ENCODE measurements around the gene RAB11A. TPM values are rescaled to one million over a fixed set of nuclear protein-coding genes. Genes with fewer than 3 reads are reported as not detected.

The RAB11A gene
- total and polyA plus RNA-seq, 9 donors: 129 to 159 (median 142) TPM

DNA sequence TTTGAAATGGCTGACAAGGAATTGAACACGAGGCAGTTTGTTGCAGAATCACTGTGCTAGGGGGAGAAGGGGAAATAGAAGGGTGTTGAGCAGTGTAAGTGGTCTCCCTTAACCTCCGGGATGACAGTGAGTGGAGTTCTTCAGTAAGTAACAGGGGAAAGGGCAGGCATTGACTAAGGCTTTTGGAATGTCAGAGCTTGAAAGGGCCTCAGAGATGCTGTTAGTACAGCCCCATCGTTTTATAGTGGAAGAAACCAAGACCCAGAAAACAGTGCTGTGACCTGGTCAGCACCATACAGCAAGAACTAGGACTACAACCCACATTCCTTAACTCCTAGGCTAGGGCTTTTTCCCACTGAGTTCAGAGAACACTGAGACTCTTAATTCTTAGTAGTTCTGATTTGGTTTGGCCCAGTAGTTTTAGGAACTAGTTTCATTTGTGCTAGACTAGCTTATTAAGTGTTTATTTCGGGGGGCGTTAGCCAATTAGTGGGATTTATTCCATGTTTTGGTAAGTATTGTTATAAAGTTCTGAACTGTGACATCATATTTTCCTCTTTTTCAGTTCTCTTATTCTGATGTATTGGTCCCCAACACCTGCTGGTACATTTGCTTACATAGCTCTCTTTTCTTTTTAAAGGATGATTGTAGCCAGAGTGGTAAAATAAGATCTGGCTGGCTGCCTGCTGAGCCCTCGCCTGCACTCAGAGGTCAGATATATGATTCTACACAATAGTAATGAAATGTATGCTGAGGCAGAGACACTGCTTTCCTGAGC is 34.2 kb downstream of the RAB11A start:
- H3K9me3 ChIP-seq (replicated peaks; ENCODE audit: control insufficient read depth, low read depth, low read length): no peaks in the 10 kb centered on the region
- no peak overlapping the region for H3K4me3 ChIP-seq (ENCODE audit: low read length)
- H3K4me1 ChIP-seq (ENCODE audit: control insufficient read depth, insufficient read depth, low read length): no peaks in the 10 kb centered on the region
- WGBS (ENCODE audit: insufficient coverage): 91% methylated on average over 2 of the region's 6 CpGs
- no peak overlapping the region for H3K27ac ChIP-seq (ENCODE audit: low read length)
- DNase-seq: no peak
- peaks cover 47% of the 10 kb centered on the region for H3K36me3 ChIP-seq (ENCODE audit: control insufficient read depth, insufficient read depth, low read length)
- no peaks in the 10 kb centered on the region for H3K27me3 ChIP-seq (ENCODE audit: control insufficient read depth, insufficient read depth, low read length)

DNA sequence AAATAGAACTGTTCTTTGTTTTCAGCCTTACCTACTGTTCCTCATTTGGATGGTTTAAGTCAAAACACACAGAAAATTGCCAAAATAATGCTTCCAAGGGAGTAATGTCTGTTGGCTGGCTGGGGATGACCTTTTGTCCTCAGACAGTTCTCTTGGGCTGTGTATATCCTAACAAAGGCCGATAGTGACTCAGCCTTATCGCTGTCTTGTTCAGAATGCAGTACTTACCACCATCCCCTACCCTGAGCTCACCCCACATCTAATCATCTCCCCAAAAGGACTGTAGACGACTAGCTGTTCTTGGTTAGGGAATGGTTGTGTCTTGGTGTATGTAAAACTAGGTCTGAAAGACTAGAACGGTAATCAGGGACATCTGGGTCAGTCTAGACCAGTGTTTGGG is 35.0 kb downstream of the RAB11A start:
- 45% methylated on average over 2 of the region's 4 CpGs for WGBS (ENCODE audit: insufficient coverage)
- H3K4me3 ChIP-seq (ENCODE audit: low read length): no peak overlapping the region
- H3K4me1 ChIP-seq (ENCODE audit: control insufficient read depth, insufficient read depth, low read length): no peaks in the 10 kb centered on the region
- no peaks in the 10 kb centered on the region for H3K27me3 ChIP-seq (ENCODE audit: control insufficient read depth, insufficient read depth, low read length)
- no peak overlapping the region for H3K27ac ChIP-seq (ENCODE audit: low read length)
- H3K9me3 ChIP-seq (replicated peaks; ENCODE audit: control insufficient read depth, low read depth, low read length): no peaks in the 10 kb centered on the region
- H3K36me3 ChIP-seq (ENCODE audit: control insufficient read depth, insufficient read depth, low read length): peaks cover 41% of the 10 kb centered on the region
- DNase-seq: no peak

DNA sequence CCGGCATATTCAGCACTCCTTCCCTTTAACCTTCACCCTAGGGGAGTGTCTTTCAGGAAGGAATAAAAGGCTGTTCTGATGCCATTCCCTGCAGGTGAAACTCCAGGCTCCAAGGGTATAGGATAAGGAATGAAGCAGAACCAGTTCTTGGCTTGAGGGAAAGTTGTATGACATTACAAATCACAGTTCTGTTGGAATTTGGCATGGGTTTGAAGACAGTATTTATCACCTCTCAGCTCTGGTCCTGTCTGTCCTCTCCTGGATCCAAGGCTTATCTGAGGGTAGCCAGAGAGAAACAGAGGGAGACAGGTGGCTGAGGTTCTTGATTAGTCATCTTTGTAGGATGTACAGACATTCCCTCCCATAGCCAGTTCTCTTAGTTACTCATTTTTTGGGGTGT is 37.1 kb downstream of the RAB11A start:
- no peak overlapping the region for H3K27ac ChIP-seq (ENCODE audit: low read length)
- H3K36me3 ChIP-seq (ENCODE audit: control insufficient read depth, insufficient read depth, low read length): peaks cover 44% of the 10 kb centered on the region
- H3K4me1 ChIP-seq (ENCODE audit: control insufficient read depth, insufficient read depth, low read length): no peaks in the 10 kb centered on the region
- H3K9me3 ChIP-seq (replicated peaks; ENCODE audit: control insufficient read depth, low read depth, low read length): no peaks in the 10 kb centered on the region
- H3K27me3 ChIP-seq (ENCODE audit: control insufficient read depth, insufficient read depth, low read length): no peaks in the 10 kb centered on the region
- H3K4me3 ChIP-seq (ENCODE audit: low read length): no peak overlapping the region
- no peak for DNase-seq
- WGBS (ENCODE audit: insufficient coverage): no CpG with 5 or more reads among the region's 1 CpG

DNA sequence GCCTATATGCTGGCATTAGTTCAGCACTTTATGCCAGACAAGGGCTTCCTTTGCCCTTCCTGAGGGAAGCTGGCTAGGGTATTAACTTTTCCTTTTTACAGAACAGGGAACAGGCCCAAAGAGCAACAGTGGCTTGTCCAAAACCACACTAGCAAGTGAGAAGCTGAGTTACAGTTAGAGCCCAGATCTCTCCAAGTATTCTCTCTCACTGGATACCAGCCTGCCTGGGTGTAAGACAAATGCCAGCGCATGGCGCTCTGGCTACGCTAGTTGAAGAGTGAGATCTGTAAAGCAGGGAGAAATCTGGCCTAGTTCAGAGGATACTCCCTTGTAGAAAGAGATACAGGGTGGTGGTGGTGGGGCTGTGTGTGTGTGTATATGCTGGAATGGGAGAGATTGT is 38.4 kb downstream of the RAB11A start:
- H3K4me3 ChIP-seq (ENCODE audit: low read length): no peak overlapping the region
- WGBS (ENCODE audit: insufficient coverage): 100% methylated on average over 3 of the region's 3 CpGs
- DNase-seq: no peak
- peaks cover 41% of the 10 kb centered on the region for H3K36me3 ChIP-seq (ENCODE audit: control insufficient read depth, insufficient read depth, low read length)
- no peaks in the 10 kb centered on the region for H3K4me1 ChIP-seq (ENCODE audit: control insufficient read depth, insufficient read depth, low read length)
- H3K9me3 ChIP-seq (replicated peaks; ENCODE audit: control insufficient read depth, low read depth, low read length): no peaks in the 10 kb centered on the region
- no peak overlapping the region for H3K27ac ChIP-seq (ENCODE audit: low read length)
- H3K27me3 ChIP-seq (ENCODE audit: control insufficient read depth, insufficient read depth, low read length): no peaks in the 10 kb centered on the region

DNA sequence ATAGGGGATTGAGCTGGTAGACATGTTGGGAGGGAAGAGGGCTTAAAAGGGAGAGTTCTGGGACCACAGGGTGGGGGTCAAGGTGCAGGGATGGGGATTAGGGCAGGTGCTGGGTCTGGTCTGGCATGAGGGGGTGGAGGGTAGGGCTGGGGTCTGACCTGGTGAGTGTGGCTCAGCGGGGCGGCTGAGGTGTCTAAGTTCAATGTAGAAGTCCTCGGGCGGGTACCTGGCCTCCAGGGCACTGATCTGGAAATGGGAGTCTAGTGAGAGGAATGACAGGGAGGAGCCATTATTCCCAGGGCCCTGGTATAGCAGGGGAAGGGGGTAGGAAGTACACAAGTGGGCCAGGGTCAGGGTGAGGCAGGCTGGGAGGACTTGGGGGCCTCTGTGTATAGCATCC is 39.6 kb downstream of the RAB11A start:
- Histone ChIP-seq H3K9me3 (replicated peaks; ENCODE audit: control insufficient read depth, low read depth, low read length) (no peaks in the 10 kb centered on the region), H3K4me3 (ENCODE audit: low read length) (no peak overlapping the region), H3K27ac (ENCODE audit: low read length) (no peak overlapping the region), H3K36me3 (ENCODE audit: control insufficient read depth, insufficient read depth, low read length) (peaks cover 36% of the 10 kb centered on the region), H3K4me1 (ENCODE audit: control insufficient read depth, insufficient read depth, low read length) (no peaks in the 10 kb centered on the region), H3K27me3 (ENCODE audit: control insufficient read depth, insufficient read depth, low read length) (no peaks in the 10 kb centered on the region)
- DNase-seq: no peak
- WGBS (ENCODE audit: insufficient coverage): 87% methylated on average over 4 of the region's 4 CpGs

DNA sequence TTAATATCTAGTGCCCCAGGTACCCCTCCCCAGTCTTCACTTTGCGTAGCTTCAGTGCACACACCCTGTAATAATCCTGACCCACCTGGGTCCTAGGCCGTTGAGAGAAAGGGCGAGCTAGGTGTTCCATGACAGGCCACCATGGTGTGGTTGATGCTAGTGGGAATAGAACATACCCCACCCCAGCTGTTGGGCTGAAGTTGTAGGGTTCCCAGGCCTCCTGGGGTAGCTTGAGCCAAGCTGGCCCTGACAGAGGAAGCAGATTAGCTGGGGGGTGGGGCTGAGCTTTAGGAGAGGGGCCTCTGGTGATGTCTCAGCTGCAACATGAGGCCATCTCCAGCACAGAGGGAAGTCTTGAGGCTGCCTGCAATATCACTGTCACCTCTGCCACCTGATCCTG is 40.5 kb downstream of the RAB11A start:
- no peak for DNase-seq
- H3K27me3 ChIP-seq (ENCODE audit: control insufficient read depth, insufficient read depth, low read length): no peaks in the 10 kb centered on the region
- H3K36me3 ChIP-seq (ENCODE audit: control insufficient read depth, insufficient read depth, low read length): peaks cover 32% of the 10 kb centered on the region
- H3K9me3 ChIP-seq (replicated peaks; ENCODE audit: control insufficient read depth, low read depth, low read length): no peaks in the 10 kb centered on the region
- H3K4me3 ChIP-seq (ENCODE audit: low read length): no peak overlapping the region
- no CpG with 5 or more reads among the region's 3 CpGs for WGBS (ENCODE audit: insufficient coverage)
- no peak overlapping the region for H3K27ac ChIP-seq (ENCODE audit: low read length)
- no peaks in the 10 kb centered on the region for H3K4me1 ChIP-seq (ENCODE audit: control insufficient read depth, insufficient read depth, low read length)

DNA sequence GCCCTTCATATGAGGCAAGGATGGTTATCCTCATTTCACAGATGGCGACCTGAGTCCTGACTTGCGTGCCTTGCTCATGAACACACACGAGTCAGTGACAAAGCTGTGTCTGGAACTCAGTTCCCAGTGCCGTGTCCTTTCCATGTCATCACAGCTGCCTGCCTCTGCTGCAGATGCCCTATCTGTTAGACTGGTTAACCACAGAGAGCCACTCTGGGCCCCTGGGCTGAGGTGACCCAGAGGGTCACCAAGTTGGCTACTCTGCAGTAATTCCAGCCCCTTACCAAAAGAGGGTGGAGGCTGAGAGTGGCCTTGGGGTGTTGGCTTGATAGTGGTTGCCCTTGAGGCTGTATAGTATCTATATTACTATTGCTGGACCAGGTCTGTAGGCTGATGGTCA is 41.0 kb downstream of the RAB11A start:
- Histone ChIP-seq H3K36me3 (ENCODE audit: control insufficient read depth, insufficient read depth, low read length) (peaks cover 29% of the 10 kb centered on the region), H3K27ac (ENCODE audit: low read length) (no peak overlapping the region), H3K9me3 (replicated peaks; ENCODE audit: control insufficient read depth, low read depth, low read length) (no peaks in the 10 kb centered on the region), H3K27me3 (ENCODE audit: control insufficient read depth, insufficient read depth, low read length) (no peaks in the 10 kb centered on the region), H3K4me1 (ENCODE audit: control insufficient read depth, insufficient read depth, low read length) (no peaks in the 10 kb centered on the region), H3K4me3 (ENCODE audit: low read length) (no peak overlapping the region)
- WGBS (ENCODE audit: insufficient coverage): 95% methylated on average over 4 of the region's 4 CpGs
- no peak for DNase-seq

DNA sequence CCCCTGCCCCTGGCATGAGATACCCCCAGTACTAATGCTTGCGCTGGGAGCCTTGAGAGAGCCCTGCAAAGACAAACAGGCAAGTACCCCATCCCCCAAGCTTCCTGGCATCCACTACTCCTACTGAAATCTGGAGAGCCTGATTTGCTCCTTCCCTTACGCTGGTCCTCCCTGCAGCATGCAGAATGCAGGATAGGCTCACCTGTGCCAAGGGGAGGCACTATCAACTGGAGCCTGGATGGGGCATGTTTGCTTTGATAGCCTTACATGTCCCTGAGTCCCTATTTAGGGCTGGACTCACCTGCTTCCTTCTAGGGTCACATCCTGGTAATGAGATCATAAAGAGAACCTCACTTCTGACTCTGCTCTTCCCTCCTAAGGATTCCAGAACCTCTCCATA is 42.9 kb downstream of the RAB11A start:
- H3K9me3 ChIP-seq (replicated peaks; ENCODE audit: control insufficient read depth, low read depth, low read length): no peaks in the 10 kb centered on the region
- H3K27me3 ChIP-seq (ENCODE audit: control insufficient read depth, insufficient read depth, low read length): no peaks in the 10 kb centered on the region
- 89% methylated on average over 2 of the region's 2 CpGs for WGBS (ENCODE audit: insufficient coverage)
- peaks cover 24% of the 10 kb centered on the region for H3K36me3 ChIP-seq (ENCODE audit: control insufficient read depth, insufficient read depth, low read length)
- H3K4me3 ChIP-seq (ENCODE audit: low read length): no peak overlapping the region
- no peak overlapping the region for H3K27ac ChIP-seq (ENCODE audit: low read length)
- peaks cover 4% of the 10 kb centered on the region for H3K4me1 ChIP-seq (ENCODE audit: control insufficient read depth, insufficient read depth, low read length)
- no peak for DNase-seq

DNA sequence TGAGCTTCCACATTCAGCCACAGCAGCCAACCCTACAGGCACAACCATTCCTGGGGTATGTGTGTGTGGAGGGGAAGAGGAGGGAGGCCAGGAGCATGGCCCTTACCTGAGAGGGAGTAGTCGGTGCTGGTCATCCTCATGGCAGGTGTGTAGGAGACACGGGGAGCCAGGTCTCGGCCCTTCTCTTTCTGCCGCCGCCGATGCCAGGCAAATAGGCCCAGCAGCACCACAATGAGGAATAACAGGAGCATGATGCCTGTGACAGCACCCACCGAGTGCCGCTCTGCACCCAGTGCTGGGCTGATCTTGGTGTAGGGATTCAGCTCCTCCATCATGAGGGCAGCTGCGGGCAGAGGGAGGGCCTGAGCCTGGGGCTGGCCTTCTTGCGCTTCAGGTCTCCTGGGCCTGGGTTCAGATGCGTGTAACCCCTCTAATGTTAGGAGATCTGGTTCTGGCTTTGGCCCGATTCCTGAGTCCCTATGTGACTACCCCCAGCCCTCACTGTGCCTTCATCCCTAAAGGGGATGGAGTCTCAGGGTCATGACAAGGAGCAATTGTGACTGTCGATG is 44.4 kb downstream of the RAB11A start:
- no peak overlapping the region for H3K27ac ChIP-seq (ENCODE audit: low read length)
- no peaks in the 10 kb centered on the region for H3K9me3 ChIP-seq (replicated peaks; ENCODE audit: control insufficient read depth, low read depth, low read length)
- DNase-seq: no peak
- peaks cover 4% of the 10 kb centered on the region for H3K4me1 ChIP-seq (ENCODE audit: control insufficient read depth, insufficient read depth, low read length)
- no peak overlapping the region for H3K4me3 ChIP-seq (ENCODE audit: low read length)
- peaks cover 16% of the 10 kb centered on the region for H3K36me3 ChIP-seq (ENCODE audit: control insufficient read depth, insufficient read depth, low read length)
- H3K27me3 ChIP-seq (ENCODE audit: control insufficient read depth, insufficient read depth, low read length): no peaks in the 10 kb centered on the region
- WGBS (ENCODE audit: insufficient coverage): 93% methylated on average over 5 of the region's 13 CpGs

DNA sequence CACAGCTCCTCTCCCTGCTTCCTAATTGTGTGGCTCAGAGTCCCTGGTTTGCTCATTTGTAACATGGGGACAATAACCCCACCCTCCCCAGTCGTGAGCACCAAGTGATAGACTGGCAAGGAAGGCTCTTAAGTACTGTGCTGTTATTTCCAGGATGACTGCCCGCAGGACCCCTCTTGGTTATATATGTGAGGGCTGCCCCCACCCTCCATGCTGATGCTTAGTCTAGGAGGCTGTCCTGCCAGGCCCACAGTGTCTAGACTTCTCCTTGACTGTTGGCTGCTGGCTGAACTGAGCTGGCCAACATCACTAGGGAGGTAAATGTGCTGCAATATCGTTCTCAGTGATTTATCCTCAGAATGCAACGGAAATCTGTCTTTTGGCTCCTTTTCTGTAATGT is 45.1 kb downstream of the RAB11A start:
- whole genome bisulfite sequencing (ENCODE audit: insufficient coverage): no CpG with 5 or more reads among the region's 4 CpGs

More for the DNA sequence above, 45.1 kb downstream of the RAB11A start:
- peaks cover 19% of the 10 kb centered on the region for H3K36me3 ChIP-seq (ENCODE audit: control insufficient read depth, insufficient read depth, low read length)
- no peak overlapping the region for H3K4me3 ChIP-seq (ENCODE audit: low read length)
- peaks cover 4% of the 10 kb centered on the region for H3K4me1 ChIP-seq (ENCODE audit: control insufficient read depth, insufficient read depth, low read length)
- H3K27ac ChIP-seq (ENCODE audit: low read length): no peak overlapping the region
- no peaks in the 10 kb centered on the region for H3K9me3 ChIP-seq (replicated peaks; ENCODE audit: control insufficient read depth, low read depth, low read length)
- peak; percentile 54 for DNase-seq
- no peaks in the 10 kb centered on the region for H3K27me3 ChIP-seq (ENCODE audit: control insufficient read depth, insufficient read depth, low read length)

Data from muscle of leg (tissue), 11 donors.